ENCODE results near the gene AFAP1L2. TPM values are rescaled to one million over a fixed set of nuclear protein-coding genes. Genes with fewer than 3 reads are reported as not detected.
"Not testable (repeated sequence)": the region's sequence is repeated elsewhere in the genome, so short reads cannot be mapped to it uniquely, and the experiment has no call there.

The AFAP1L2 gene
- total and polyA plus RNA-seq, 2 donors (not counting 1 experiment from before 2014, with no cell fraction given) = 4.7 to 4.9 TPM

GRCh38 chr10:114349522-114350215, 54.6 kb downstream of the AFAP1L2 start:
- no peaks in the 10 kb centered on the region for H3K4me1 Mint-ChIP-seq
- ChIA-PET POLR2A (no interaction called here), CTCF (no interaction called here)
- intact Hi-C loops (cut with micrococcal nuclease) = no loop called here
- Histone ChIP-seq H3K27ac (ENCODE audit: low read length in 2 of 2) (no peak overlapping the region), H4K20me1 (ENCODE audit: control insufficient read depth, insufficient read depth, low read length, poor library complexity, severe bottlenecking) (no peaks in the 10 kb centered on the region), H3K4me1 (ENCODE audit: control insufficient read depth in 2 of 2, insufficient read depth in 2 of 2, low read length in 2 of 2) (no peaks in the 10 kb centered on the region), H3K4me2 (replicated peaks; ENCODE audit: low read depth, low read length, poor library complexity, severe bottlenecking) (no peak overlapping the region), H3K4me3 (ENCODE audit: control extremely low read depth in 1 of 5, extremely low read depth in 1 of 5, insufficient read depth in 1 of 5, low read depth in 2 of 5, low read length in 4 of 5) (no peak overlapping the region), H3K9ac (ENCODE audit: low read length) (no peak overlapping the region), H2AFZ (ENCODE audit: insufficient read depth, low read depth, low read length, poor library complexity, severe bottlenecking) (no peak overlapping the region), H3K9me3 (ENCODE audit: control extremely low read depth in 1 of 3, control insufficient read depth in 2 of 3, insufficient read depth in 1 of 3, low read length in 2 of 3) (no peaks in the 10 kb centered on the region), H3K36me3 (replicated peaks in 1 of 2; ENCODE audit: control extremely low read depth in 1 of 2, control insufficient read depth in 1 of 2, extremely low read depth in 1 of 2, insufficient read depth in 2 of 2, low read length in 1 of 2) (no peaks in the 10 kb centered on the region), H3K79me2 (ENCODE audit: control insufficient read depth, insufficient read depth, low read length) (no peaks in the 10 kb centered on the region), H3K27me3 (replicated peaks in 1 of 4; ENCODE audit: control extremely low read depth in 1 of 4, control insufficient read depth in 3 of 4, insufficient read depth in 4 of 4, low read length in 3 of 4) (peaks cover 0 to 1% (median 0%) of the 10 kb centered on the region in 4 experiments)
- H3K27ac Mint-ChIP-seq = no peak overlapping the region
- DNase-seq (no peak), ATAC-seq (ENCODE audit: low read depth) (no peak)
- TF ChIP-seq EZH2 (IDR thresholded peaks at IDR 0.05; ENCODE audit: borderline replicate concordance, insufficient read depth, low read depth, low read length, poor library complexity, severe bottlenecking) = no peak
- no peak for TF ChIP-seq CTCF (IDR thresholded peaks at IDR 0.05)
- peaks cover 11% of the 10 kb centered on the region for H3K27me3 Mint-ChIP-seq
- 83% methylated on average over 5 of the region's 6 CpGs for whole genome bisulfite sequencing (ENCODE audit: insufficient coverage)
- no peak overlapping the region for H3K4me3 Mint-ChIP-seq
- H3K9me3 Mint-ChIP-seq (ENCODE audit: insufficient read depth) = no peaks in the 10 kb centered on the region

GRCh38 chr10:114349071-114349470, 55.2 kb downstream of the AFAP1L2 start:
- ATAC-seq (ENCODE audit: low read depth); H3K9me3 ChIP-seq (ENCODE audit: control extremely low read depth in 1 of 3, control insufficient read depth in 2 of 3, insufficient read depth in 1 of 3, low read length in 2 of 3); H3K4me1 Mint-ChIP-seq; H3K4me2 ChIP-seq (replicated peaks; ENCODE audit: low read depth, low read length, poor library complexity, severe bottlenecking); H3K4me3 ChIP-seq (ENCODE audit: control extremely low read depth in 1 of 5, extremely low read depth in 1 of 5, insufficient read depth in 1 of 5, low read depth in 2 of 5, low read length in 4 of 5); H3K27ac Mint-ChIP-seq; DNase-seq; H3K27me3 ChIP-seq (replicated peaks in 1 of 4; ENCODE audit: control extremely low read depth in 1 of 4, control insufficient read depth in 3 of 4, insufficient read depth in 4 of 4, low read length in 3 of 4); intact Hi-C loops (cut with micrococcal nuclease); H3K27me3 Mint-ChIP-seq; H4K20me1 ChIP-seq (ENCODE audit: control insufficient read depth, insufficient read depth, low read length, poor library complexity, severe bottlenecking); CTCF ChIA-PET; H3K4me1 ChIP-seq (ENCODE audit: control insufficient read depth in 2 of 2, insufficient read depth in 2 of 2, low read length in 2 of 2); H3K27ac ChIP-seq (ENCODE audit: low read length in 2 of 2); POLR2A ChIA-PET; H3K79me2 ChIP-seq (ENCODE audit: control insufficient read depth, insufficient read depth, low read length); H3K9me3 Mint-ChIP-seq (ENCODE audit: insufficient read depth); H3K4me3 Mint-ChIP-seq; H3K9ac ChIP-seq (ENCODE audit: low read length); H2AFZ ChIP-seq (ENCODE audit: insufficient read depth, low read depth, low read length, poor library complexity, severe bottlenecking); H3K36me3 ChIP-seq (replicated peaks in 1 of 2; ENCODE audit: control extremely low read depth in 1 of 2, control insufficient read depth in 1 of 2, extremely low read depth in 1 of 2, insufficient read depth in 2 of 2, low read length in 1 of 2): not testable (repeated sequence)
- 90% methylated on average over 2 of the region's 7 CpGs for WGBS (ENCODE audit: insufficient coverage)
